GM21825 (cell line): ENCODE results near the gene PLET1.

ENCODE experiments used
- ATAC-seq: cut with Tn5 transposase; IDR thresholded peaks from one replicate; pipeline ENCODE4 v1.9.1; 2021; ENCODE audit warnings: mild to moderate bottlenecking, moderate library complexity; ENCODE audit not compliant: unreplicated experiment

The PLET1 gene

DNA sequence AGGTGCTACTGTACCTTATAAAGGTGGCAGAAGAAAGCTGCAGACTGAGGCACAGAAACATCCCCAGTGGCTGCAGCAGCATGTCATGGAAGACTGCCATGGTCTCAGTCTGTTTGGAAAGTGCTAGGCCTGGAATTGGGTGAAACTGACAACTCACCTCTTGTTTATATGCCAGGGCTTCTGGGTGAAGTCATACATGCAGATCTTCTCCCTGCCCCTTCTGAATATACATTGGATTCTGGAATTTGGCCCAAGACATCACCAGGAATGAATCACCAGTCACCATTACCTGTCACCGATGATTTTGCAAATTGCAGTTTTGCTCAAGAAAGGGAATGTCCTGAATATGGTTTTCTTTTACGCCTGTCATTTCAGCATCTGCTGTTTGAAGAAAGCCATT is at the start of gene PLET1:
Gene PLET1, minus strand, starts transcription at position 371 of the 400 bp plus-strand sequence. Its CDS starts 271 bp downstream, at position 100.
- ATAC-seq, result no peak

GRCh38 chr11:112310419-112310818 is 49.8 kb upstream of the PLET1 start:
- ATAC-seq, result no peak

GRCh38 chr11:112308651-112309050 is 48.0 kb upstream of the PLET1 start:
- ATAC-seq, result no peak

DNA sequence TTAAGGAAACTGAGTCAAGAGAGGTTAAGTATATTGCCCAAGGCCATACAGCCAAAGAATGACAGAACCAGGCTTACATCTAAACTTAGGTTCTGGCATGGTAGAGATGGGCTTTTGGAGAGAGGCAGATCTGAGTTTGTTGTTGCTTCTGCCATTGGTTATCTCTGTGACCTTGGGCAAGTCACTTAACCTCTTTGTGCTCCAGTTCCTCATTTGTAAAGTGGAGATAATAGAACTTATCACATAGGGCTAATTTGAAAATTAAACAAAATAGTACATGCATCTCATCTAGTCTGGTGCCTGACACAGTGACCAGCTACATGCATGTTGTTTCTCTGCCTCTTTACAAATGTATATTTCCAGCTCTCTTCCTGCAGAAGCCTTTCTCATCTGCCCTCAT is 47.0 kb upstream of the PLET1 start:
- ATAC-seq, result no peak

GRCh38 chr11:112306230-112306629 is 45.6 kb upstream of the PLET1 start:
- no peak for ATAC-seq

DNA sequence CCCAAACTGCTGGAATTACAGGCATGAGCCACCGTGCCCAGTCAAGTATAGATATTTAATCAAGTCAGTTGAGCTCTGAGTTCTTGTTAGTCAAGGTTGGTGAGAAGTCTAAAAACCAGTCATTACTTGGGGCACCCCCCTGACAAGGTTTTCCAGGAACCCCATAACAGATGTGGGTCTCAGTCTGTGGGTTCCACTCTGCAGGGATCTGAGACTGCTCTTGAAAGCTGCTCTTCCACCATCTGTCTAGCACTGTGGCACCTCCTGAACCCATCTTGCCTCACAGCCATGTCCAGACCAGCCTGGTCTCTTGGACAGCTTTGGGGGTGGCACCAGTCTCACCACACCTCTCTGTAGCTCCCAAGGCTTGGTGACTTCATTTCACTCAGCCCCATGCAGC is 44.3 kb upstream of the PLET1 start:
- ATAC-seq, result no peak

DNA sequence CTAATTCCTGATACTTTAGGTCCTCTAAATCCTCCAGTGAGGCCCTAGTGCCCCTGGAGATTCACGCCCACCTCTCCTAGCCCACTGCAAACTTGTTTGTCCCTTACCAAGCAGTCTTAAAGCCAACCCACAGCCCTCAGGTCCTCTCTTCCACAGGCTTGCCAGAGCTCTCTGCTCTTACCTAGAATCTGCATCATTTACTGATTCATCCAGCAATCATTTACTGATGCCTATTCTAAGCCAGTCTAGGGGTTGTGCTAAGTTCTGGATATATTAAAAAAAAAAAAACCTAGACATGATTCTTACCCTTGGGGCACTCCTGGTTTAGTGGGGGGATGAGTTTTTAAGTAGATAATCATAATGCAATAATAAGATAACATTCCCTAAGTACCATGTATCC is 43.0 kb upstream of the PLET1 start:
- ATAC-seq, result no peak

DNA sequence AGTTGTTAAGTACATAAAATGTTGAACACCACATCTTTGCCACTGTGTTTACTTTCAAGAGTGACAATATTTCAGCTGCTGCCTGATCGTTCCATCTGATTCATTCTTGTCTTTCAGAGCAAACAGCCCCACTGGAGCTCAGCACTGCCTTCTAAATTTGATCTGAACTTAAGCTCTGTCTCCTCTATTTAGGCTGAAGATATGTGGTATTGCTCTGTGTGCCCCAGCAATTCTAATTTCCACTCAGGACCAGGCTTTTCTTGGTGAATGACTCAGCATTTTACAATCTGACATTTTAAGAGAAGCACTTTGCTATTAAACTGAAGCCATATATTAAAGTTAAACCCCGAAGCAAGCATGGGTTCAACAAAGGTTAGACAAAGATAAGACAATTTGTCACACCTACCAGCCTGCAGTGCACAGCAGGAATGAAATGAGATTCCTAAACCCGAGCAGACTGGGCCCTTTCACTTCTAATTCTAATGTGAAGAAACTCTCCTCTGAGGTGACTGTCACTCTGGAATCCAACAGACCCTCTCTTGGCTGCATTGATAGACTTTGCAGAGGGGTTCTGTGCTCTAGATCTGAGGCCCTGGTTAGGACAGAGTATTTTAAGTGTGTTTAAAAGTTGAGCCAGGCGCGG is 41.7 kb upstream of the PLET1 start:
- no peak for ATAC-seq

GRCh38 chr11:112300094-112300786 is 39.6 kb upstream of the PLET1 start:
- no peak for ATAC-seq

DNA sequence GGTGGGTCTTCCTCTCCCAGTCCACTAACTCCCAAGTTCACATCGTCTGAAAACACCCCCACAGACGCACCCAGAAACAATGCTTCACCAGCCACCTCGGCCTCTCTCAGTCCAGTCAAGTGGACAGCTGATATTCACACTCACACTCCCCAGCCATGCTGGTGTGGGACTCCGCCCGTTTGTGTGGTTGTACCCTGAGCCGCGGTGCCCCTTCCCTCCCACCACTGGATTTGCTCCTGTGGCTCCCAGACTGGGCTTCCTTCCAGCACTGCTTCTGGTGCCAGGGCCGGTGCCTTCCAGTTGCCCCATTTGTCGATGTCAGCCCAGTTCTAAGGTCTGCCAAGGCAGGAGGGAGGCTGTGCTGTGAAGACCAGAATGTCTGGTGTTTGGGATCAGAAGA is 37.9 kb upstream of the PLET1 start:
- no peak for ATAC-seq

- no peak for ATAC-seq
Observed at GRCh38 chr11:112297248-112297866, 36.7 kb upstream of the PLET1 start.

DNA sequence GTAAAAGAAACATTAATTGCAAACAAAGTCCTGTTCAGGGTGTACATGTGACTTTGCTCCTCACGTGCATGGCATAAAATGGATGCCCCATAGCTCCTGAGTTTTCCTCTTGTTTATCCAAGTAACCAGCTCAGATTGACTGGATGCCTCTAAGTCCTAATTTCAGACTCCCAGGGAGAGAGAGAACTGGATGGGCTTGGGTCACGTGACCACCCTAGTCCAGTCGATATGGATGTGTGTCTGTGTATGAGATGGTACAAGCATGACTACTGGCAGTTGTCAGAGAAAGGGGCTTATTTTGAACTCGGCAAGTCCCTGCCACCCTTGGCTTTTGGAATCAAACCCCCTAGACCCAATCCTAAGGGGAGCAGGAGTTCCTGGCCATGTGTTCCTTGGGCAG is 35.4 kb upstream of the PLET1 start:
- ATAC-seq, result no peak

DNA sequence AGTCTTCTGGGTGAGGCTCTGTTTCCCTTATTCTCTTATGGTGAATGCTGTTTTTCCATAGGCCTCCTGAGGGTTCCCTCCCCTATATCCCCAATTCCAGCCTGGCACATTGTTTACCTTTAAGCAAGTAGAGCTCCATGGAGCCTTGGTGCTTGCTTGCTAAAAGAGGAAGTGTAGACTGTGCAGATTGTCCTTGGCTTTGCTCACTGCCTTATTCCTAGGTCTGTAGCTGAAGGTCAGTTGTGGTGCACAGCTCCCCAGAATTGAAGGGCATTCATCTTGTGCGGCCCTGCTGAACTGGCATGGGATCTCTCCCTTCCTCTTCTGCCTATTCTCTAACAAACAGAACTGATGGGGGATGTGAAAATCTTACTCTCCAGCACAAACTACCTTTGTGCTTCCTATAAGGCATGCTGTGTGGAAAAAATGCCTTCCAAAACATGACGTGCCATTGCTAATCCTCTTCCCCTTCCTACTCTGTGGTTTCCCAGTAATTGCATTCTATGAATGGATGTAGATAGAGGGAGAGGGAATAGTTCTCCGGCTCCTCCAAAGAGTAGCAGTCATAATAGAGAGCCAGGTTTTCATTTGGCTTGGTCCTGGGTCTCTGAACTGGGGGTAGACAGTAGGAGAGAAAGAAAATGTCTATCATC is 34.2 kb upstream of the PLET1 start:
- no peak for ATAC-seq

- no peak for ATAC-seq
Observed at GRCh38 chr11:112293614-112294013, 33.0 kb upstream of the PLET1 start.

DNA sequence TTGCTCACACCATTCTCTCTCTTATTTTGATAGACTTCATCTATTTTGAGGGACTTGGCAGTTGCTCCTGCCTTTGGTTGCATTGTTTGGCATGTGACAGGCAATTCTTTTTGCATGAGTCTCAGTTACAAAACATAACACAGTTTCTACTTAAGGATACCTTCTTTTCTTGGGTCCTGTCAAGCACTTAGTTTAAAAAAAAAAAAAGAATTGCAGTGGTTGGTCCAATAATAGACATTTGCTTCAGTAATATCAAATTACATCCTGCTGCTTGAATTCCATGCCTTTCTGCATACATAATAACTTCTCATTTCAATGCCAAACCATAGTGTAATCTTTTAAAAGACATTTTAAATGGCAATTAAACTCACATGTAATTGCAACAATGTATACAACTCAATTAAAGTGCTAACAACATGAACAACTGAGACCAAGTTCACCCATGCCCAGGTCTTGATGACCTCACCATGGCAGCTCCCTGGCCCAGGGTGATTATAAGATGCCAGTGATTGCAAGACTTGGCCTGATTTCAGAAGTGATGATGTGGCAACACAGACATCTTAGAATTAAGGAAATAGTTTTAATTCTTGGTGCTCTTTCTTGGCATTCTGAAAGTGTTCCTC is 32.2 kb upstream of the PLET1 start:
- no peak for ATAC-seq

DNA sequence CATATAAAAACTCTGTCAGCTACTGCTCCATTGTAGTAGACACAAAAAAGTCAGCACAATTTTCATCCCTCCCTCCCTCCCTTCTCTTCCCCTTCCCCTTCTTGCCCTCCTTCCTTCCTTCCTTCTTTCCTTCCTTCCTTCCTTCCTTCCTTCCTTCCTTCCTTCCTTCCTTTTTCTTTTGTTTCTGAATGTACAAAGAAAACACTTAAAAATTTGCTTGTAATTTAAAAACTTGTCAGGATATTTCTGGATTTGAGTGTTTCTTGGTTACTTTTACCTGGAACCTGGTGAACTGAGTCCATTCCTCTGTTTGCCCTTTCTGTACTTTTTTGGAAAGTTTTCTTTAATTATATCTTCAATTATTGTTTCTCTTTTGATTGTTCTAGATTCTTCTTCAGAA is 31.5 kb upstream of the PLET1 start:
- ATAC-seq, result no peak

DNA sequence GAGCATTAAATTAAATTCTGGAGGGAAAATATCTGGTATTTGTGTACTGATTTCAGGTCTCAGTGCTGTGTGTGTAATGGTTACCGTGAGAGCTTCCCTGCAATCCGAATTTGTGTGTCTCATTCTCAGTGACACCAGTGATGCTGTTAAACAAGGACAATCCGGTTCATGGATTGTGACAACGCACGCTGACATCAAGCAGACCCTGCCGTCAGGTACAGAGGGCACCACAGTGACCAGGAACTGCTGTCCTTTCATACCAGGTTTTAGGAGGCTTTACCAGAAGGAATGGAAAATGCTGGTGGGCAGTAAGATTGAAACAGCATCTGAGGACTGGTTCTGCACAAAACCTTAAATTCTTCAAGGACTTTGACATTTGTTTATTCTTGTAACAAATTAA is 30.5 kb upstream of the PLET1 start:
- ATAC-seq, result no peak

DNA sequence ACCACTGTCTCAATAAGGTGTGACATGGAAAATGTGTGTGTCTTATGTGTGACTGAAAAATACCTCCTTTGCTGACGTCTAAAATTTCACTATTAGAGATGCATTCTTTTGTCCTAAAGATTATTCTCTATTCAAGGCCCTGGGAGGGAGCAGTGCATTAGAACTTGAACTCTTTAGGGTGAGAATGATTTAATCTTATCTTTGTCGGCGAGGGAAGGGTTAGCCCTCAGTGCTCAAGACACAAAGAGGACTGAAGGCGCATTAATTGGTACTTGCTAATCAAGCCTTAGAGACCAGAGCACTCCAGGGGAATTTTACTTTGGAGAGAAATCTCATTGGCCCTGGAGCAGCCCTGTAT is 29.8 kb upstream of the PLET1 start:
- no peak for ATAC-seq

DNA sequence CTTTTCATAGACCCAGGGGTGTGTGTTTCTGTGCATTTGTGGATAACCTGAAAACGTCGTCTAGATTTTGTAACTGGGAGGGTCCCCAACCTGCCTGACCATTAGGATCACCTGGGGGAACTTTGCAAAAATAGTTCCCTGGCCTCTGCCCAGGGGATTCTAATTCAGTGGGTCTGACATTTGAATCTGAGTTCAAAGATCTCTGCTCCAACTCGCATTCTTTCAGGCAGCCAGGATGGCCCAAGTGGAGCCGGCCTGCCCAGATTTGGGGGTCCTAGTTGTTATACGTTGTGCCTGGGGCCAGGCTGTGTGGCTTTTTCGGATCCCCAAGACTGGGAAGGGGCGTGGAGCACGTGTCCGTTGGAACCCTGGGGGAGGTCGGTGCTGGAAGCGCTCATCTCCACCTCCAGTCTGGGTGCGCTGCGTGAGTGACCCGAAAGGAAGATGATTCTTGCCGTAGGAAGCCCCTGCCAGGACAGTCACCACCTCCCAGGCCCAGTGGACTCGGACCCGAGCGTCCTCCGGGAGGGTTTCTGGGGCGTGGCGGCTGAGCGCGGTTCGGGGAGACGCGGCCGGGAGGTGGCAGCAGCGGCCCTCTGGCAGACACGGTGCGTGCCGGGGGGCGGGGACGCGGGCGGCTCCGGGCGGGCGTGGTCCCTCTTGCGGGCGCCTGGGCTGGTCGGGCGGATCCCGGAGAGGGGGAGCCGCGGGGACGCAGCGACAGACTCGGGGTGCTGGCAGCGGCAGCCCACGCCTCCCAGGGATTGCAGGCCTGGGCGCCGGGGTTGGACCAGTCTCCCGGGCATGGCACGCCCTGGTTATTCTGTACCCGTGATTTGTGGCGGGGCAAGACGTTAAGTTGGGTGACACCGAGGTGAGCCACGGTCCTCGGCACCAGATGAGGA is 29.2 kb upstream of the PLET1 start:
- peak; percentile 97 for ATAC-seq

DNA sequence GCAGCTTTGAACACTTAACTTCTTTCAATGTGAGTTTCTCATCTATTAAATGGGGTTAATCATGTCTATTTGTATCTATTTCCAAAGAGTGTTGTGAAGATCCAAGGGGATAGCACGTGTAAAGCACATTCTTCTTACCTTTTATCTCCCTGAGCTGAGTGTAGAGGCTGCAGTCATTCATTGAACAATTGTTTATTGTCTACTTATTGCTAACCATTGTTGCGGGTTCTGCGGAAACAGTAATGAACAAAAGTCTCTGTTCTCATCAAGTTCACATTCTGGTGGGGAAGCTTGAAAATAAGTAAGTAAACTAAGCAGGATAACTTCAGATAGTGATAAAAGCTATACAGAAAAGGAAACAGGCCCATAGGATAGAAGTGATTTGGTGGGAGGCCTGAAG is 27.4 kb upstream of the PLET1 start:
- no peak for ATAC-seq
